GM10248 (cell line): ENCODE data around the gene ENO3.
A peak's percentile ranks its signal among the peaks of the same experiment; 100 is the strongest.

Source experiments
- CTCF ChIA-PET: fragments of 300-600 bp; sonication (Branson Sonifier 250); formaldehyde crosslinking; extraction: SDS; loops from one replicate; lab custom pipeline; 2021; ENCODE audit warnings: antibody characterized with exemption; lab: Yijun Ruan, JAX
- POLR2A ChIA-PET: fragments of 350-650 bp; sonication (Branson Sonifier 250); formaldehyde crosslinking; extraction: SDS; loops from one replicate; lab custom pipeline; 2020; ENCODE audit warnings: antibody characterized with exemption; lab: Yijun Ruan, JAX
- DNase-seq: peaks from one replicate; pipeline ENCODE4 v3.0.0; 2012; ENCODE audit errors: extremely low spot score
- TF ChIP-seq, protein P1 (sequence below): IDR thresholded peaks from 2 replicates; pipeline ENCODE4 v1.5.1; 2012; ENCODE audit warnings: mild to moderate bottlenecking, low read depth; ENCODE audit errors: extremely low read depth, missing control alignments, control extremely low read depth

ENO3 gene

DNA sequence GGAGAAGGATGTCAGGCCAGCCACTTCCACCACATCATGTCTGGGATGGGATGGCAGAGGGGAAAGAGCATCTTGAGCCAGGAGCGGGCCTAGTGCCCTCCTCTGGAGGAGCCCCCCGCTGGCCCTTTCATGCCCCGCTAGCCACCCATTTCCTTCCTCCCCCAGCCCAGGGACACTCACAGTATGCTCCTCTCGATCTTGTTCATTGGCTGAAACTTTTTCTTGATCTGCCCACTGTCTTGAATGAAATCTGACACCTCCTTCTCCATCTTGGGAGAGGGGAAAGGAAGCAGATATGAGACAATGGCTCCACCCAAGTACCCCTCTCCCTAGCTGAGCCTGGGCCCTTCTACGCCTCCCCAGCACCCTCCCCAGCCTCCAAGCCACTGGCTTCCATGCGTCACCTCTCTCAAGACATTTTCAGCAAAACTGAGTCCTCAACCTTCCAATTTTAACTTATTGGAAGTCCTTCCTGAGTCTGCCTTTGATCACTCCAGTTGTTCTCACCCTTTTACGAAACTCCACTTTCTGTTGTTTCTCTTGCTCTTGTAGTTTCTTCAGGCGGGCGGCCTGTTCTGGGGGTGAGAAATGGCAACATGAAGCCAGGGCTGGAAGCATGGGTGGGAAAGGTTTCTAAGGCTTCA lies 9.5 kb downstream of the ENO3 start:
- POLR2A ChIA-PET: interaction anchor here (0.7 kb wide), 1 partner anchor 176 kb away, joined by 4 read pairs; no protein-coding TSS in a partner anchor

DNA sequence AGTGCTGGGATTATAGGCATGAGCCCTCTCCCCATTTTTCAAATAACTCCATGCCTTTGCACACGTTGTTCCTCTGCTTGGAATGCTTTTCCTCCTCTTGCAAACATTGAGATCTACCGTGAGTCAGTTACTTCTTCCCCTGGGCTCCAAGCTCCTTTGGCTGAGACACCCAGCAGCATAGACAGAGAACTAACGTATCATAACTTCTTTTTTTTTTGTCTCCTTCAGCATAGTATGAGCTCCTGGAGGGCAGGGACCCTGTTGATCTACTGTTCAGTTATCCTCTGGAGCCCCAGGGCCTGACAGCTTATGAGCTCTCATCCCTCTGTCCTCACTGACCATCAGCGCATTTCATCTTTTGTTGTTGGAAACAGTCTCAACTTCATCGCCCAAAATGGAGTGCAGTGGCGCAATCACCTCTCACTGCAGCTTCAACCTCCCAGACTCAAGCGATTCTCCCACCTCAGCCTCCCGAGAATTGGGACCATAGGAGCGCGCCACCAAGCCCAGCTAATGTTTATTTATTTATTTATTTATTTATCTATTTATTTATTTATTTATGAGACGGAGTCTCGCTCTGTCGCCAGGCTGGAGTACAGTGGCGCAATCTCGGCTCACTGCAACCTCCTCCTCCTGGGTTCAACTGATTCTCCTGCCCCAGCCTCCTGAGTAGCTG lies 14.5 kb downstream of the ENO3 start:
- TF ChIP-seq, protein P1, sequence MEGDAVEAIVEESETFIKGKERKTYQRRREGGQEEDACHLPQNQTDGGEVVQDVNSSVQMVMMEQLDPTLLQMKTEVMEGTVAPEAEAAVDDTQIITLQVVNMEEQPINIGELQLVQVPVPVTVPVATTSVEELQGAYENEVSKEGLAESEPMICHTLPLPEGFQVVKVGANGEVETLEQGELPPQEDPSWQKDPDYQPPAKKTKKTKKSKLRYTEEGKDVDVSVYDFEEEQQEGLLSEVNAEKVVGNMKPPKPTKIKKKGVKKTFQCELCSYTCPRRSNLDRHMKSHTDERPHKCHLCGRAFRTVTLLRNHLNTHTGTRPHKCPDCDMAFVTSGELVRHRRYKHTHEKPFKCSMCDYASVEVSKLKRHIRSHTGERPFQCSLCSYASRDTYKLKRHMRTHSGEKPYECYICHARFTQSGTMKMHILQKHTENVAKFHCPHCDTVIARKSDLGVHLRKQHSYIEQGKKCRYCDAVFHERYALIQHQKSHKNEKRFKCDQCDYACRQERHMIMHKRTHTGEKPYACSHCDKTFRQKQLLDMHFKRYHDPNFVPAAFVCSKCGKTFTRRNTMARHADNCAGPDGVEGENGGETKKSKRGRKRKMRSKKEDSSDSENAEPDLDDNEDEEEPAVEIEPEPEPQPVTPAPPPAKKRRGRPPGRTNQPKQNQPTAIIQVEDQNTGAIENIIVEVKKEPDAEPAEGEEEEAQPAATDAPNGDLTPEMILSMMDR: no peak
- ChIA-PET CTCF (interaction anchor here (1.0 to 3.3 kb wide), 6 partner anchors 8 to 56 kb away, joined by 4 to 35 read pairs (median 10); partner anchors contain the start of gene CAMTA2), POLR2A (interaction anchor here (2.3 to 2.7 kb wide), 3 partner anchors 10 to 25 kb away, joined by 9 to 34 read pairs (median 25); partner anchors contain the start of genes ENO3, PFN1, RNF167 and SLC25A11)
- no peak for DNase-seq

More for the DNA sequence above, 9.5 kb downstream of the ENO3 start:
- TF ChIP-seq, protein P1: no peak
- CTCF ChIA-PET: interaction anchor here (1.1 kb wide), 1 partner anchor 52 kb away, joined by 3 read pairs; no protein-coding TSS in a partner anchor
- no peak for DNase-seq

DNA sequence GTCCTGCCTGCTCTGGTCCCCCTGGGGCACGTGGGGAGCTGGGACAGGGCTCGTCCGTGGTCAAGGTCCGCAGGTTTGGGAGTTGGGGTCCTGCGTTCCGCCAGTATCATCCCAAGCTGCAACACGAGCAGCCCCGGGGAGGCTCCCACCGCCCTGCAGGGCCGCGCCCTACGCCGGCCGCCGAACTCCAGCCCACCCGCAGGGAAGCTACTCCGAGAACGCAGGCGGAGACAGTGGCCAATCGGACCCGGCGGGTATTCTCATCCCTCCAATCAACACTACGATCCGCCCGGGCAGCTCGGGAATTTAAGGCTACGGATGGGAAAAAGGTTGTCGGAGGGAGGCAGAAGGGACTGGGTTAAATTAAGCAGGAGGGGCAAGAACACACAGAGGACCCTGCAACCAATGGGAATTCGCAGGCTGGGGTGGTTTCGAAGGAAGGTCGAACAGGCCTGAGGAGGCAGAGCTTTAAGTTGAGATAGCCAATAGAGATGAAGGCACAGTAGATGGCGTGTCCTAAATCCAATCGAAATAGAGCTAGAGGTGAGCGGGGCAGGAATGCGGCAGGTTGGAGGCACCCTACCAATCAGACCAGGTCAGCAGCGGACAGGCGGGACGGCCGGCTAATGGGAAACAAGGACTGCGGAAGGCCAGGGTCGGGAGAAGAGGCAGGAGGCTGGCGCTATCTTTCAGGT lies 16.1 kb downstream of the ENO3 start:
- POLR2A ChIA-PET: interaction anchor here (0.6 to 2.7 kb wide), 12 partner anchors 9 to 405 kb away, joined by 3 to 34 read pairs (median 5); partner anchors contain the start of genes ENO3, INCA1, PFN1 and RNF167
- TF ChIP-seq, protein P1: no peak
- CTCF ChIA-PET: interaction anchor here (1.1 to 5.5 kb wide), 14 partner anchors 10 to 271 kb away, joined by 3 to 47 read pairs (median 8); partner anchors contain the start of genes ARRB2, CAMTA2, CHRNE and RNF167
- peak; percentile 97 for DNase-seq

DNA sequence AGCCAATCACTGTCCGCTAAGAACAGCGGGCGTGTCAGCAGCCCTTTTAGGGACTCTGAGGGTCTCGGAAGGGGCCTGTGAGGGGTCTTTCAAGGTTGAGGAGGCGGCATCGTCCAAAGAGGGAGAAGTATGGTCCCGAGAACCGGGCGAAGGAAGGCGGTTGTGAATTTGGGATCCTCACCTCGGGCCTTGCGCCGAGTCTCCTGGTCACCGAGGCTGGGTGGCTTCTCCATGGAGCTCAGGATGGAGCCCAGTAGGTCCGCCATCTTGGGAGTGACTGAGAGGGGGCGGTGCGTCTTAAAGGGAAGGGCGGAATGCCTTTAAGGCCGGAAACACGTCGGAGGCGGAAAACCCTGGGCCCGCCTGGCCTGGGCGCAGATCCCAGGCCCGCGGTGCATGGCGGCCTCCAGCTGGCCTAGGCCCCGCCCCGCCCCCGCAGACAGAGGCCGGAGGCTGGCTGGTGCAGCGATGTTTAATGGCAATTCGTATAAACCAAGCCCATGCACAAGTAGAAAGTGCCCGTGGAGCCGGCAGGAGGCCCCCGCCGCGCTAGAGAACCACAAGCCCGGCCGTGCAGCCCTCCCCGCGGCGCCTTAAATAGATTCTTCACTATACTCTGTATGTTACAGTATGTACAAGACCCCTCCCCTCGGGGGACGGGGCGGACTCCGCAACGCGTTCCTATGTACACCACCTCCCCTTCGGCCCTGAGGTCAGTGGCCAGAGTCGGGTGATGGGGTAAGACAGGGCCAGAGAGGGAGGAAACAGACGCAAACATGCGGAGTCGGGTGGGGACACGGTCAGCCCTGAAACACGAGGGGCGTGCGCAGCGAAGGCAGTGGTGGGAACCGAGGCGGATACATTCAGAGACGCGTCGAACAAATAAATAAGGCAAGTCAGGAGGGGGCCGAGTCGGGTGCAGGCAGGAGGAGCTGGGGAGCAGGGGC lies 16.9 kb downstream of the ENO3 start, which contains the start of gene SPAG7:
Gene SPAG7 (minus strand): TSS at position 279 of the 947 bp plus-strand sequence. CDS start 13 bp downstream, at position 266.
- TF ChIP-seq, protein P1: no peak
- peak; percentile 96 for DNase-seq
- ChIA-PET POLR2A (interaction anchor here (0.5 to 2.7 kb wide), 13 partner anchors 10 to 405 kb away, joined by 3 to 34 read pairs (median 4); partner anchors contain the start of genes ENO3, INCA1, PFN1 and RNF167), CTCF (interaction anchor here (1.1 to 5.5 kb wide), 14 partner anchors 11 to 270 kb away, joined by 3 to 47 read pairs (median 8); partner anchors contain the start of genes ARRB2, CAMTA2, CHRNE and RNF167)

DNA sequence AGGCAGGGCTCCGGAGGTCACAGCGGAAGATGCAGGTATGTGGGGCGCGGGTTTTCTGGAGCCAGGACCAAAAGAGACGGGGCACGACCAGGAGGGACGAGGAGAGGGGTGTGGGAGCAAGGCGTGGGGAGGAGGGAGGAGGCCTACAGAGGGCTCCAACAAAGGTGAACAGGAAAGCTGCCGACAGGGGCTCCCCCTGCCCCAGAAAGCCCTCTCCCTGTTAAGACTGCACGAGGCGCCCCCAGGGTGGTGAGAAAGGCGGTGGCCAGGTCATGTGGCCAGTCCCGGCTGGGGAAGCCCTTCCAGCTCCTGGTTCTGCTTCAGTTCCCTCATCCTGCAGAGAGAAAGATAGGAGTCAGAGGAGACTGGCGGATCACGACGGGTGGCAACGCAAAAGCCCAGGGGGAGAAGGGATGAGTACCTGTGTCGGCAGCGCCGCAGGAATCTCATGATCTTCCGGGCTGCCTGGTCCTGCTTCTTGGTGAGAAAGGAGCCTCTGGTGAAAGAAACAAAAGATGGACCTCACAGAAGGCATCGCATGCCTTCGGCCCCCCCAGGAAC lies 17.6 kb downstream of the ENO3 start:
- CTCF ChIA-PET: interaction anchor here (1.0 to 5.5 kb wide), 3 partner anchors 12 to 93 kb away, joined by 3 to 47 read pairs (median 9); partner anchors contain the start of gene CAMTA2
- POLR2A ChIA-PET: interaction anchor here (0.5 to 2.0 kb wide), 2 partner anchors 13 to 15 kb away, joined by 4 to 6 read pairs; no protein-coding TSS in a partner anchor
- no peak for DNase-seq
- TF ChIP-seq, protein P1: no peak
